PC-3 (cell line): ENCODE measurements around the gene MIPOL1.

Experiments
- EZH2 ChIP-seq: fragments of 300-600 bp; sonication (generic); IDR thresholded peaks from one replicate; pipeline ENCODE4 v1.6.1; 2017; ENCODE audit warnings: antibody characterized with exemption, mild to moderate bottlenecking, low read length; ENCODE audit not compliant: unreplicated experiment
- TF ChIP-seq, protein P1 (sequence below): fragments of 300-600 bp; sonication (generic); conservative IDR thresholded peaks from 2 replicates; pipeline ENCODE4 v1.5.1; 2017; ENCODE audit warnings: antibody characterized with exemption, low read depth, mild to moderate bottlenecking, low read length

GRCh38 chr14:37253905-37254304 is 56.2 kb downstream of the MIPOL1 start:
- TF ChIP-seq, protein P1, sequence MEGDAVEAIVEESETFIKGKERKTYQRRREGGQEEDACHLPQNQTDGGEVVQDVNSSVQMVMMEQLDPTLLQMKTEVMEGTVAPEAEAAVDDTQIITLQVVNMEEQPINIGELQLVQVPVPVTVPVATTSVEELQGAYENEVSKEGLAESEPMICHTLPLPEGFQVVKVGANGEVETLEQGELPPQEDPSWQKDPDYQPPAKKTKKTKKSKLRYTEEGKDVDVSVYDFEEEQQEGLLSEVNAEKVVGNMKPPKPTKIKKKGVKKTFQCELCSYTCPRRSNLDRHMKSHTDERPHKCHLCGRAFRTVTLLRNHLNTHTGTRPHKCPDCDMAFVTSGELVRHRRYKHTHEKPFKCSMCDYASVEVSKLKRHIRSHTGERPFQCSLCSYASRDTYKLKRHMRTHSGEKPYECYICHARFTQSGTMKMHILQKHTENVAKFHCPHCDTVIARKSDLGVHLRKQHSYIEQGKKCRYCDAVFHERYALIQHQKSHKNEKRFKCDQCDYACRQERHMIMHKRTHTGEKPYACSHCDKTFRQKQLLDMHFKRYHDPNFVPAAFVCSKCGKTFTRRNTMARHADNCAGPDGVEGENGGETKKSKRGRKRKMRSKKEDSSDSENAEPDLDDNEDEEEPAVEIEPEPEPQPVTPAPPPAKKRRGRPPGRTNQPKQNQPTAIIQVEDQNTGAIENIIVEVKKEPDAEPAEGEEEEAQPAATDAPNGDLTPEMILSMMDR, result no peak
- TF ChIP-seq EZH2, result no peak
